Heart left ventricle (tissue), 13 donors: ENCODE results near the gene UBE2E2.

Source experiments
- POLR2A ChIP-seq, 2 donors: fragments of 450-650 bp; IDR thresholded peaks; one replicate each; pipeline ENCODE4 v1.6.1; 2017; ENCODE audit warnings: antibody characterized with exemption in 2 of 2, mild to moderate bottlenecking in 2 of 2, moderate library complexity in 2 of 2
- TF ChIP-seq, protein P1 (sequence below), 12 donors: fragments of 200-600 bp; sonication (generic) in 4 of 12; IDR thresholded peaks; one replicate each; pipeline versions ENCODE4 v1.5.0 to v1.8.0; 2018 to 2022; ENCODE audit warnings: antibody characterized with exemption in 12 of 12, mild to moderate bottlenecking in 5 of 12
- donor health status: ischemic (EF 13 %, LVEDD 7.1; RV severe dilation, severe dysfunction).
- donor health status: DM: no; HTN: yes; CAD: no.
- donor health status: DM: no; HTN: no; CAD: no.
- donor health status: ischemic (EF 25% LVEDD 6.9; RV normal size, moderate dysfunction).
- donor health status: ischemic (EF 25% LVEDD 5.7; RV mildly dilated, moderate dysfunction).
- donor health status: ischemic (EF 35%, LVEDD 5.7; RV mildly dilated, moderate dysfunction).
- donor health status: nonischemic (EF 11% LVEDD 7.7; RV severe dilation, severe dysfunction).
- donor health status: DM: yes; HTN: yes; CAD: no.
- donor health status: PGD.
- donor health status: ischemic (EF 29% LVEDD 5.4; RV normal size, mild dysfunction).
- donor health status: nonischemic (EF 23%, LVEDD 6.1; RV moderate dilation, normal function).

DNA sequence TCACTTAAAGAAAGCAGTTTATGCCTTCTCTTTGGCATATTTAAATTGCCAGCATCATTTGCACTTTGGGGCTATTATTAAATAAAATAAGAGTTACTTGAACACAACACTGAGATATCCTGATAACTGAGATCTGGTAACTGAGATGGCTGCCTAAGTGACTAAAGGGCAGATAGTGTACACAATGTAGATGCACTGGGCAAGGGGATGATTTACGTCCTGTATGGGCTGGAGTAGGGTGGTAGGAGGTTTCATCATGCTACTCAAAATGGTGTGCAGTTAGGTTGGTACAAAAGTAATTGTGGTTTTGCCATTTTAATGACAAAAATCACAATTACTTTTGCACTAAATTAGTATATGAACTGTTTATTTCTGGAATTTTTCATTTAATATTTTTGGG, 196.1 kb downstream of the UBE2E2 start:
- no peak for TF ChIP-seq POLR2A (IDR thresholded peaks at IDR 0.05)
- TF ChIP-seq, protein P1, sequence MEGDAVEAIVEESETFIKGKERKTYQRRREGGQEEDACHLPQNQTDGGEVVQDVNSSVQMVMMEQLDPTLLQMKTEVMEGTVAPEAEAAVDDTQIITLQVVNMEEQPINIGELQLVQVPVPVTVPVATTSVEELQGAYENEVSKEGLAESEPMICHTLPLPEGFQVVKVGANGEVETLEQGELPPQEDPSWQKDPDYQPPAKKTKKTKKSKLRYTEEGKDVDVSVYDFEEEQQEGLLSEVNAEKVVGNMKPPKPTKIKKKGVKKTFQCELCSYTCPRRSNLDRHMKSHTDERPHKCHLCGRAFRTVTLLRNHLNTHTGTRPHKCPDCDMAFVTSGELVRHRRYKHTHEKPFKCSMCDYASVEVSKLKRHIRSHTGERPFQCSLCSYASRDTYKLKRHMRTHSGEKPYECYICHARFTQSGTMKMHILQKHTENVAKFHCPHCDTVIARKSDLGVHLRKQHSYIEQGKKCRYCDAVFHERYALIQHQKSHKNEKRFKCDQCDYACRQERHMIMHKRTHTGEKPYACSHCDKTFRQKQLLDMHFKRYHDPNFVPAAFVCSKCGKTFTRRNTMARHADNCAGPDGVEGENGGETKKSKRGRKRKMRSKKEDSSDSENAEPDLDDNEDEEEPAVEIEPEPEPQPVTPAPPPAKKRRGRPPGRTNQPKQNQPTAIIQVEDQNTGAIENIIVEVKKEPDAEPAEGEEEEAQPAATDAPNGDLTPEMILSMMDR (IDR thresholded peaks at IDR 0.05): no peak
